Fibroblast of lung (primary cell): ENCODE data around the gene ICE2.

Experiments used
- CTCF ChIP-seq, 2 donors: IDR thresholded peaks in 1 of 2; conservative IDR thresholded peaks in 1 of 2; 1 replicate in 1 of 2; 2 replicates in 1 of 2; pipeline ENCODE4 v1.5.1; 2011 to 2012; ENCODE audit warnings: low read length in 2 of 2, control low read depth in 1 of 2, inconsistent platforms in 1 of 2, low read depth in 1 of 2, mild to moderate bottlenecking in 1 of 2
- EZH2 ChIP-seq: IDR thresholded peaks from 2 replicates; pipeline ENCODE4 v1.5.1; 2012; ENCODE audit warnings: low read length, control low read depth, mild to moderate bottlenecking; ENCODE audit errors: missing control alignments

- TF ChIP-seq CTCF (conservative IDR thresholded peaks at IDR 0.05 in 1 of 2, IDR thresholded peaks at IDR 0.05 in 1 of 2; ENCODE audit: low read depth in 1 of 2, low read length in 2 of 2) (no peak), EZH2 (no peak)
Observed at GRCh38 chr15:60526127-60526616, 47.2 kb upstream of the ICE2 start.
